Measurements from ENCODE around the gene DPYSL5. TPM values are rescaled to one million over a fixed set of nuclear protein-coding genes. Genes with fewer than 3 reads are reported as not detected.

Gene DPYSL5
- total and polyA plus RNA-seq, 2 donors (not counting 3 experiments of a cell fraction or from before 2014, with no cell fraction given): not detected

DNA sequence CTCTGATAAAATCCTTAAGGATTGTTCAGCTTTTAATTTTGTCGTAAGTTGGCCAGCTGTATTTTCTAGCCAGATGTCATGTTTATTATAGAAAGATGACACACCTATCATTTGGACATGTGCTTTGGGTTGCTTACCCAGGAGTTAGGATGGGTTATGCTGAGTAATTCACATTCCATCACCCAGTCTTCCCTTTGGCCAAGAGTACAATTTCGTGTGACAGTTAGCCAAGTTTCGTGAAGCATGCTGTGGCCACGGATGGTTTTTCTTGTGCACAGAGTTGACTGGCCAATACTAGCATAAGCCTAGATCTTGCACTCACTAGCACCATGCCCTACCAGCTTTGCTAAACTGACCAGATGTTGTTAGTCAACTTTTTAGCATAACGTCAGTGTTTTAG is 128.3 kb downstream of the DPYSL5 start:
- FAIRE-seq: no peak
- H3K36me3 ChIP-seq (ENCODE audit: control insufficient read depth in 2 of 2, extremely low read depth in 1 of 2, insufficient read depth in 2 of 2, low read length in 2 of 2): no peaks in the 10 kb centered on the region
- H3K4me1 ChIP-seq (ENCODE audit: control insufficient read depth, extremely low read depth, insufficient read depth, low read length): no peaks in the 10 kb centered on the region
- no peak overlapping the region for H3K4me2 ChIP-seq (ENCODE audit: insufficient read depth, low read length)
- H3K27ac ChIP-seq (ENCODE audit: insufficient read depth, low read depth, low read length): no peak overlapping the region
- no peak overlapping the region for H2AFZ ChIP-seq (ENCODE audit: low read depth, low read length)
- POLR2A ChIA-PET: no interaction called here
- H3K9me3 ChIP-seq (replicated peaks; ENCODE audit: control insufficient read depth, insufficient read depth, low read length): no peaks in the 10 kb centered on the region
- peaks cover 6% of the 10 kb centered on the region in 2 experiments for H3K27me3 ChIP-seq (ENCODE audit: control insufficient read depth in 2 of 2, insufficient read depth in 2 of 2, low read length in 2 of 2)
- no peak overlapping the region for H3K4me3 ChIP-seq (replicated peaks in 1 of 3; ENCODE audit: insufficient read depth in 1 of 3, low read depth in 1 of 3, low read length in 3 of 3)
- H3K9me1 ChIP-seq (replicated peaks; ENCODE audit: control insufficient read depth, extremely low read depth, insufficient read depth, low read length): no peaks in the 10 kb centered on the region
- CTCF ChIA-PET: interaction anchor here (0.7 to 3.2 kb wide), 7 partner anchors 9 to 130 kb away, joined by 3 to 16 read pairs (median 4); no protein-coding TSS in a partner anchor
- H4K20me1 ChIP-seq (replicated peaks; ENCODE audit: control insufficient read depth, extremely low read depth, insufficient read depth, low read length): no peaks in the 10 kb centered on the region
- dilution Hi-C loops (cut with MboI; ENCODE audit: extremely low pct_ligation_motif_present, low sequenced_read_pairs): no loop called here
- no TSS peak for BruUV-seq (replicated peaks)
- intact Hi-C loops (cut with micrococcal nuclease): no loop called here
- DNase-seq (ENCODE audit: low read depth, low spot score): no peak
- TF ChIP-seq MYC (IDR thresholded peaks at IDR 0.05; ENCODE audit: low read depth, low read length) (no peak), POLR2AphosphoS5 (IDR thresholded peaks at IDR 0.05; ENCODE audit: insufficient read depth, low read depth, low read length) (no peak), JUN (IDR thresholded peaks at IDR 0.05; ENCODE audit: borderline replicate concordance, insufficient read depth, insufficient read length, low read depth) (no peak), GATA2 (IDR thresholded peaks at IDR 0.05; ENCODE audit: insufficient read depth, insufficient read length, low read depth, low read length) (no peak), POLR2A (IDR thresholded peaks at IDR 0.05; ENCODE audit: low read depth, low read length) (no peak), EZH2 (IDR thresholded peaks at IDR 0.05; ENCODE audit: borderline replicate concordance, low read depth, low read length, severe bottlenecking) (no peak), FOS (IDR thresholded peaks at IDR 0.05; ENCODE audit: borderline replicate concordance, insufficient read depth, low read length) (no peak)
- TF ChIP-seq, protein P1, sequence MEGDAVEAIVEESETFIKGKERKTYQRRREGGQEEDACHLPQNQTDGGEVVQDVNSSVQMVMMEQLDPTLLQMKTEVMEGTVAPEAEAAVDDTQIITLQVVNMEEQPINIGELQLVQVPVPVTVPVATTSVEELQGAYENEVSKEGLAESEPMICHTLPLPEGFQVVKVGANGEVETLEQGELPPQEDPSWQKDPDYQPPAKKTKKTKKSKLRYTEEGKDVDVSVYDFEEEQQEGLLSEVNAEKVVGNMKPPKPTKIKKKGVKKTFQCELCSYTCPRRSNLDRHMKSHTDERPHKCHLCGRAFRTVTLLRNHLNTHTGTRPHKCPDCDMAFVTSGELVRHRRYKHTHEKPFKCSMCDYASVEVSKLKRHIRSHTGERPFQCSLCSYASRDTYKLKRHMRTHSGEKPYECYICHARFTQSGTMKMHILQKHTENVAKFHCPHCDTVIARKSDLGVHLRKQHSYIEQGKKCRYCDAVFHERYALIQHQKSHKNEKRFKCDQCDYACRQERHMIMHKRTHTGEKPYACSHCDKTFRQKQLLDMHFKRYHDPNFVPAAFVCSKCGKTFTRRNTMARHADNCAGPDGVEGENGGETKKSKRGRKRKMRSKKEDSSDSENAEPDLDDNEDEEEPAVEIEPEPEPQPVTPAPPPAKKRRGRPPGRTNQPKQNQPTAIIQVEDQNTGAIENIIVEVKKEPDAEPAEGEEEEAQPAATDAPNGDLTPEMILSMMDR (IDR thresholded peaks at IDR 0.05; ENCODE audit: extremely low read depth in 1 of 2, insufficient read depth in 1 of 2, low read depth in 1 of 2, low read length in 2 of 2): no peak
- TF ChIP-seq, protein P2, sequence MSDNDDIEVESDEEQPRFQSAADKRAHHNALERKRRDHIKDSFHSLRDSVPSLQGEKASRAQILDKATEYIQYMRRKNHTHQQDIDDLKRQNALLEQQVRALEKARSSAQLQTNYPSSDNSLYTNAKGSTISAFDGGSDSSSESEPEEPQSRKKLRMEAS (IDR thresholded peaks at IDR 0.05; ENCODE audit: insufficient read depth, insufficient read length): no peak
- no peaks in the 10 kb centered on the region for H3K79me2 ChIP-seq (ENCODE audit: control insufficient read depth, insufficient read depth, low read length)
- no peak overlapping the region for H3K9ac ChIP-seq (replicated peaks; ENCODE audit: extremely low read depth, insufficient read depth, low read length)
